Muscle layer of duodenum (tissue), 2 donors: ENCODE measurements around the gene BABAM1.
A peak's percentile ranks its signal among the peaks of the same experiment; 100 is the strongest.

ENCODE experiments used
- H3K27ac ChIP-seq: one replicate; pipeline ENCODE4 v1.7.0; 2013; ENCODE audit warnings: mild to moderate bottlenecking, low read length
- H3K27me3 ChIP-seq: one replicate; pipeline ENCODE4 v1.7.0; 2013; ENCODE audit warnings: low read depth, mild to moderate bottlenecking, control low read depth, low read length
- H3K36me3 ChIP-seq, 2 donors: one replicate each; pipeline ENCODE4 v1.7.0; 2013; ENCODE audit warnings: low read length in 2 of 2, control low read depth in 1 of 2, mild to moderate bottlenecking in 1 of 2; ENCODE audit not compliant: insufficient read depth in 2 of 2, control insufficient read depth in 1 of 2
- H3K4me1 ChIP-seq, 2 donors: one replicate each; pipeline ENCODE4 v1.7.0; 2013; ENCODE audit warnings: low read length in 2 of 2, mild to moderate bottlenecking in 2 of 2, control low read depth in 1 of 2, moderate library complexity in 1 of 2; ENCODE audit not compliant: insufficient read depth in 2 of 2, control insufficient read depth in 1 of 2
- H3K4me3 ChIP-seq, 2 donors: one replicate each; pipeline ENCODE4 v1.7.0; 2013; ENCODE audit warnings: low read length in 2 of 2, low read depth in 1 of 2, mild to moderate bottlenecking in 1 of 2
- H3K9me3 ChIP-seq, 2 donors: one replicate each; pipeline ENCODE4 v1.7.0; 2013; ENCODE audit warnings: low read length in 2 of 2, control low read depth in 1 of 2, mild to moderate bottlenecking in 1 of 2; ENCODE audit not compliant: control insufficient read depth in 1 of 2
- donor health status: healthy.

The BABAM1 gene

DNA sequence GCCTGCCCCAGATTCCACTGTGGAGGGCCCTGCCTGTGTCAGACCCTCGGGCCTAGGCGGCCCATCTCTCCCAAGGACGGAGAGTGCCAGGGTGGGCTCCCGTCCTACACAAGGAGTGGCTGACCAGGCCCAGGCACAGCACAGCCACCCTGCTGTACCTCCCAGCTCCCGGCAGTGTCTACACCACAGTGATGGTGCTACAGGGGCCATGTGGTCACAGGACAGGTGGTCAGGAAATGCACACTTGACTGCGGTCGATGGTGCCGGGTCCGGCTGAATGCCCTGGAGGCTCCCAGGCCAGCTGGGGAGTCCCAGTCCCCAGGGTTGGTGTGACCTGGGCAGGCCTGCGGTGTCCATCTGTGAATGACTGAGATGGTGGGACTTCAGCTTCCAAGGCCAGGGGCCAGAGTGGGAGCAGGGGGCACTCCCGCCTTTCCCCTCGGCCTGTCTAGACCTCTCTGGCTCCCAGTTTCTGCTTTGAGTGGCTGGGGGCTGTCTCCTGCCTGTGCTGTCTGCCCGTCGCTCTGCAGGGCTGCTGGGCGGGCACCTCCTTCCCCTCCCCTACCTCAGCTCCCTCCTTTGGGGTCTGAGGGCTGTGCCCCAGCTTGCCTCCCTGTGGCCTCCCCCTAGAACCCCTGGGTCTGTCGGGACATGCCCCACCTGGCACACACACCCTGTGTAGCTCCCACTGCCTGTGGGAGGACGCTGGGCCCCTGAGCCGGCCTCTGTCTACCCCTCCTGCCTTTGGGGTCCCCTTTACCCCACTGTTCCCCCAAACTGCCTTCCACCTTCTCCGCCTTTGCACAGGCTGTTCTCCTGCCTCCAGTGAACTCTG is 54.6 kb downstream of the BABAM1 start:
- Histone ChIP-seq H3K27ac (no peak overlapping the region), H3K4me3 (no peak overlapping the region), H3K4me1 (peaks cover 0 to 4% of the 10 kb centered on the region in 2 donors), H3K9me3 (no peaks in the 10 kb centered on the region), H3K27me3 (no peaks in the 10 kb centered on the region), H3K36me3 (peaks cover 8 to 37% of the 10 kb centered on the region in 2 donors)

DNA sequence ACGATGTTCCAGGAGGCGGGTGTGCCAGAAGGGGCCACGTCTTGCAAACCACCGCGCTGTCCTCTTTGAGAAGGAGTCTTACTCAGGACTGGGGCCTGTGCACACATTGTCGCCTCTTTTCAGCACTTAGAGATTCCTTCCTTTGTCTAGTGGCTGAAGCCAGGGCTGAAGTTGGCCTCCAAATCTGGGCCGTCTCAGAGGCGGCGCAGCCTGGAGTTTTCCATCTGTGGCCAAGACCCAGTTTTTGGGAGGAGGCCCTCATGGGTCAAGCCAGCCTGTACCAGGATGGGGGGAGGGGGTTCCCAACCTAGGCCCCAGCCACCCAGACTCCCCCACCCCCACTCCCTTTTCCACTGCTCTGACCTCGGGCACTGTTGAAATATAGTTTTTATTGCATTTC is 55.6 kb downstream of the BABAM1 start:
- Histone ChIP-seq H3K36me3 (peaks cover 8 to 37% of the 10 kb centered on the region in 2 donors), H3K4me1 (peaks cover 0 to 4% of the 10 kb centered on the region in 2 donors), H3K27ac (no peak overlapping the region), H3K27me3 (no peaks in the 10 kb centered on the region), H3K9me3 (no peaks in the 10 kb centered on the region), H3K4me3 (no peak overlapping the region)

DNA sequence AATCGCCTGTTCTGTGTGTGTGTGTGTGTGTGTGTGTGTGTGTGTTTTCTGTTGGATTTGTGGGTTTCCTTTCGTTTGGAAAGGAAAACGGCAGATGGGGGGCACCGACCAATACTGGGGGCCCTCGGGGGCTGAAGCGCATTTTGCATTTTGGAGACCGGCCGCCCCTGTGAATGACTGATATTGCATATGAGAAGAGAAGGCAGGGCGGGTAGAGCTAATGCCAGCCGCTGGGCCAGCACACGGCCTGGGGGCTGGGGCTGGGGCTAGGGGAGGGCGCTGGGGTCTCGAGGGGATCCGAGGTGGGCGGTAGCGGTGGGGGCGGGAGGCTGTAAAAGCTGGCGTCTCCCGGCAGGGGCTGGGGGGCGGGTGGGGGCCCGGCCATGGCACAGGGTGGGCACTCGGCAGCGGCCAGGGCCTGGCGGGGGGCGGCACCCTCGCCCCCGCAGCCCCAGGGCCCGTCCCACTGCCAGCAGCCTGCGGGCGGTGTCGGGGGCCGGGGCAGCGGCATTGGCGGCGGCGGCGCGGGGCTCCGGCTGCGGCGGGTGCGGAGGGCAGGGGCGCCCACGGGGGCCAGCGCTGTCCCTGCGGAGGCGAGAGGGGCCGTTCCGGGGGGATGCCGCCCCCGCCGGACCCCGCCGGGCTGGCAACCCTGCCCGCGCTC is 56.2 kb downstream of the BABAM1 start:
- Histone ChIP-seq H3K9me3 (no peaks in the 10 kb centered on the region), H3K4me3 (no peak overlapping the region), H3K36me3 (peaks cover 8 to 37% of the 10 kb centered on the region in 2 donors), H3K27me3 (no peaks in the 10 kb centered on the region), H3K27ac (no peak overlapping the region), H3K4me1 (peaks cover 0 to 8% of the 10 kb centered on the region in 2 donors)

DNA sequence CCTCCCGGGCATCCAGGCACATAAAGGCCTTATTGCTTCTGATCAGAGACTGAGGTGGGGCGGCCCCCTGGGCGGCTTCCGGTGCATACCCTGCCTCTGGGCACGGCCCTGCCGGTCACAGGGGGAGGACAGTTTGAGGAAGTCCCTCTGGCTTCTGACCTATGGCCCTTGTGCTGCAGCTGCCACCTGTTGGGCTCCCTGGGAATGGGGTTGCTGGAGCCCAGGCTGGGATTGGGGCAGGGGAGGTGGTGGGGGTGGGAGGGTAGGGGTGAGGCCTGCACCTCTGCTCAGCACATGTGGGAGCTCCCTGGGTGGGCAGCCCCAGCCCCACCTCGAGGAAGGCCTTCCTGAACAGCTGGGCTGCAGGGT is 56.7 kb downstream of the BABAM1 start:
- Histone ChIP-seq H3K27ac (no peak overlapping the region), H3K36me3 (peaks cover 8 to 35% of the 10 kb centered on the region in 2 donors), H3K9me3 (no peaks in the 10 kb centered on the region), H3K4me1 (peaks cover 0 to 13% of the 10 kb centered on the region in 2 donors), H3K4me3 (no peak overlapping the region), H3K27me3 (peaks cover under 1% of the 10 kb centered on the region)

DNA sequence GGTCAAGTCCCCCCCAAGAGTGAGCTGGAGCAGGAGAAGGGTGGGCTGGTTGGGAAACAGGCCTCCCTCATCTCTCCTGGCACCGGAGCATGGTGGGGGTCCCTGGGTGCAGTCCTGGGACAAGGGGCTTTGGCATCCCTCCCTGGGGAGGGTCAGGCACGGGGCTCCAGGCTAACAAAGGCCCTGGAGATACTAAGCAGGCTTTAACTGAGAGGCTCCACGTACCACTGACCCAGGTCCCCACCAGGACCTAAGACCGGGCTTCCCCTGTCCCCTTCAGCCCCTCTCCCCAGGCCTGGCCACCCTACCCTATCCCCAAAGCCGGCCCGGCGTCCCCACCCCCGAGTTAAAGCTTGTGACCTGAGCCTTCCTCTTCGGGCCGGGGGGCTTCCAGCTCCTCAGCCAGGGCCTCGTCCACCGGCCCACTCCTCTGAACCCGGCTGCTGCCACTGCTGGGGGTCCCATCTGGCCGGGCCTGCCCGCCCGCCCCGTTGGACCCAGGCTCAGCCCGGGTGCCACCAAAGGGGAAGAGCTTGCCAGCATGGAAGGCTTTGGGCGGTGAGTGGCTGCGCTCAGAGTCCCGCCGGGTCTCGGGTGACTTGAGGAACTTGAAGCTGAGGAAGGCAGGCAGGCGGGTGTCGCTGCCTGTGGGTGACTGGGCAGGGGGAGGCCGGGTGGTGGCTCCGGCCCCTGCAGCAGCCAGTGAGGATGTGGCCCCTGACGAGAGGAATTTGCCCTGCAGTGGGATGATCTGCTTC is 57.3 kb downstream of the BABAM1 start:
- Histone ChIP-seq H3K27ac (no peak overlapping the region), H3K9me3 (no peaks in the 10 kb centered on the region), H3K4me3 (no peak overlapping the region), H3K4me1 (peaks cover 0 to 17% of the 10 kb centered on the region in 2 donors), H3K36me3 (peaks cover 8 to 29% of the 10 kb centered on the region in 2 donors), H3K27me3 (peaks cover 7% of the 10 kb centered on the region)

DNA sequence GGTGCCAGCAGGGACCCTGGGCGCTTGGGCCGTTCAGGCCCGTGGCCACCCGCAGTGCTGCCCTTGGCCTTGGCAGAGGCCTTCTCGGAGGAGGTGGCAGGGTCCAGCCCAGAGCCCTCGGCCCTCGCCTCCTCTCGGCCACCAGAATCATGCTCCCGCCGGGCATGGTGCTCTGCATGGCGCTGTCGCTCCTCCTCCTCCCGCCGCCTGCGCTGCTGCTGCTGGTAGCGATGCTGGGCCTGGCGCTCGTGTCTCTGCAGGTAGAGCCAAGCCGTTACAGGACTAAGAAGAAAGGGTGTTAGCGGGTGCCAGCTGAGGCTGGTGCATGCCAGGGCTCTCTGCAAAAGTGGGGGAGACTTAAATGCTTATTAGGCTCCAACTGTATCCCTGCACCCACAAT is 57.9 kb downstream of the BABAM1 start:
- Histone ChIP-seq H3K9me3 (no peaks in the 10 kb centered on the region), H3K4me3 (no peak overlapping the region), H3K27ac (no peak overlapping the region), H3K36me3 (peaks cover 5 to 23% of the 10 kb centered on the region in 2 donors), H3K4me1 (peaks cover 0 to 17% of the 10 kb centered on the region in 2 donors), H3K27me3 (peaks cover 11% of the 10 kb centered on the region)

DNA sequence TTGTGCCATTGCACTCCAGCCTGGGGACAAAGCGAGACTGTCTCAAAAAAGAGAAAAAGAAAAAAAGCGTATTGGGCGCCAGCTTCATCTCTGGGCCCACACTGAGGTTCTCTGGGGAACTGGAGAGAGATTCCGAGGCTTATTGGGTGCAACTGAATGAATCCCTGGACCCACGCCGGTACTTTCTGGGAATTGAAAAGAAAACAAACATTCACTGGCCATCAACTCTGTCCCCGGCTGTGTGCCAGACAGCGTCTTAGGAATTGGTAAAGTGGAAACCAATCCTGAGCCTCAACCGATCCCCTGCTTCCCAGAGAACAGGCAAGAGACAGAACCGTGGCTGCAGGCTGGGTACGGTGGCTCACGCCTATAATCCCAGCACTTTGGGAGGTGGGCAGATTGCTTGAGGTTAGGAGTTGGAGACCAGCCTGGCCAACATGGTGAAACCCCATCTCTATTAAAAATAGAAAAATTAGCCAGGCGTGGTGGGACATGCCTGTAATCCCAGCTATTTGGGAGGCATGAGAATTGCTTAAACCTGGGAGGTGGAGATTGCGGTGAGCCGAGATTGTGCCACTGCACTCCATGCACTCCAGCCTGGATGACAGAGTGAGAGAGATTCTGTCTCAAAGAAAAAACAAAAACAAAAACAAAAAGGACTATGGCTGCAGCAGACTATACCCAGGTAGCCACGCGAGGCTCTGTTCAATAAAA is 58.8 kb downstream of the BABAM1 start:
- peaks cover 0 to 22% of the 10 kb centered on the region in 2 donors for H3K36me3 ChIP-seq
- no peaks in the 10 kb centered on the region for H3K9me3 ChIP-seq
- H3K27me3 ChIP-seq: peaks cover 18% of the 10 kb centered on the region
- no peak overlapping the region for H3K27ac ChIP-seq
- peaks cover 0 to 17% of the 10 kb centered on the region in 2 donors for H3K4me1 ChIP-seq
- H3K4me3 ChIP-seq: no peak overlapping the region

DNA sequence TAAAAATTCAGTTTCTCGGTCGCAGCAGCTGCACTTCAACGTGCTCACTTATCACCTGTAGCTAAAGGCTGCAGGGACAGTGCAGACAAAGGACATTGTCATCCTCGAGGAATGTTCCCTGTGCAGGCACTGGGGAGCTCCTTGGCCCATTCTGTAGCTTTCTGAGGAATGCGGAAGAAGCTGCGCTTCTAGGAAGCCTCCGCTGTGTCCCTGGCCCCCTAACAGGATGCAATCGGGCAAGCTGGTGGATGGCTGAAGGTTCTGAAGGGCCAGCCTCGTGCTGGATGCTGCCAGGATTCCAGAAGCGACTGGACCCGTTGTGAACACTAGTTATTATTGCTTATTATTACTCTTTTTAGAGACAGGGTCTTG is 59.3 kb downstream of the BABAM1 start:
- no peak overlapping the region for H3K27ac ChIP-seq
- H3K4me1 ChIP-seq: peaks cover 0 to 17% of the 10 kb centered on the region in 2 donors
- peaks cover 0 to 20% of the 10 kb centered on the region in 2 donors for H3K36me3 ChIP-seq

DNA sequence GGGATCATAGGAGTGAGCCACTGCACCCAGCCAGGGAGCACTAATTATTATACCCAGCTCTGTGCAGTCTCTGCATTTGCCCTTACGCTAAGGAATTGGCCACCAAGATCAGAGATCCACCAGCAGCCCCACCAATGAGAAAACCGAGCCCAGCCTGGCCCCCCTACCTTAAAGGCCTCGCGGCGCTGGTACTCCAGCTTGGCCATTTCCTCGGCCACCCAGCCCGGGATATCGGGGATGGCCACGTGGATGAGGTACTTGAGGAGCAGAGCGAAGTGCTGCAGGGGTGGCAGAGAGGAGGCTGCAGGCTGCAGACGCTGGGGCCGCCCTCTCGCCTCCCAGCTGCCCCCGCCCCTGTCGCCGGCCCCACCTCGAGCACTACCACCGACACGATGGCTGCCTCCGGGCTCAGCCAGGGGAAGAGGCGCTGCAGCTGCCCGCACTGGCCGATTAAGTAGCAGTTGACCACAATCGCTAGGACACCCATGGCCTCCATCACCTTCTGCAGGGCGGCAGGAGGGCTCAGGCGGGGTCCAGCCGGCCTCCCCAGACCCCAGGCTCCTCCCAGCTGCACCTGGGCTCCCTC is 59.9 kb downstream of the BABAM1 start:
- Histone ChIP-seq H3K9me3 (no peaks in the 10 kb centered on the region), H3K27ac (no peak overlapping the region)

More for the DNA sequence above, 59.3 kb downstream of the BABAM1 start:
- Histone ChIP-seq H3K4me3 (no peak overlapping the region), H3K9me3 (no peaks in the 10 kb centered on the region), H3K27me3 (peaks cover 18% of the 10 kb centered on the region)

DNA sequence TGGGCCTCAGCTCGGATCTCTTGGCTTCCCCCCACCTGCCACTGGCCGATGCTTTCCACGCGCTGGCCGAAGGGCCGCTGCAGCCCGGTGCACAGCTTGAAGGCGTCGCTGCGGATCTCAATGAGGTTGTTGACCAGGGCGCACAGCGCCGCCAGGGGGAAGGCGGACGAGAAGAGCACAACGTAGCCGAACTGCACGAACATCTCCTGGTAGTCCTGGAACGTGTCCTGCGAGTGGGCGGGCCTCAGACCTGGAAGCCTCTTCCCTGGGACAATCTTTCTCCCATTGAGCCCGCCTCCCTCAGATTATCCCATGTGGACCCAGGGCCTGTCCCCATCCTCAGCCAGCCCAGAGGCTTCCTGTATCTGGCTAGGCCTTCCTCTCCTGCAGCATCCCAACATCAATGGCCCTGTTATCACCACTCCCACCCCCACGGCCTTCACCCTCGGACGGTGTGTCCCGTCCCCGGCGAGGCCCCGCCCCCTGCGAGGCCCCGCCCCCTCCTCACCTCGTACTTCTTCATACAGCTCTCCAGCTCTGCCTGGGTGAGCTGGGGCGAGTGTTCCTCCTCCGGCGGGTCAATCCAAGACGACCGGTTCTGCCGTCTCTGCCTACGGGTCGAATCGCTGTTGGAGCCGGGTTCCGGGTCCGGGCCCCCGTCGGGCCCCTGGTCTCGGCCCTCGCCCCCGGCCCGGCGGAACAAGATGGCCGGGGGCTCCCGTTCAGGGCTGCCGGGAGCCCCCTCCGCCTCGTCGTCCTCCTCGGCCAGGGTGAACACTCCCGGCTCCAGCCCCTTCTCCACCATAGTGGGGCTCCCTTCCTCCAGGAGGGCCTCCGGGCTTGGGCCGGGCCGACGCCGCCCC is 60.6 kb downstream of the BABAM1 start:
- Histone ChIP-seq H3K27ac (no peak overlapping the region), H3K36me3 (peaks cover 0 to 11% of the 10 kb centered on the region in 2 donors), H3K27me3 (peaks cover 18% of the 10 kb centered on the region), H3K9me3 (no peaks in the 10 kb centered on the region), H3K4me1 (peaks cover 0 to 14% of the 10 kb centered on the region in 2 donors), H3K4me3 (peak overlapping the region in 1 of 2 donors; percentile 48)

More for the DNA sequence above, 59.9 kb downstream of the BABAM1 start:
- Histone ChIP-seq H3K36me3 (peaks cover 0 to 14% of the 10 kb centered on the region in 2 donors), H3K27me3 (peaks cover 18% of the 10 kb centered on the region), H3K4me1 (peaks cover 0 to 17% of the 10 kb centered on the region in 2 donors), H3K4me3 (no peak overlapping the region)
